Endothelial cell of umbilical vein (primary cell): ENCODE measurements around the gene PFN4.

ENCODE experiments used
- EZH2 ChIP-seq: IDR thresholded peaks from 2 replicates; pipeline ENCODE4 v1.6.1; 2012; ENCODE audit warnings: borderline replicate concordance, low read depth, mild to moderate bottlenecking, moderate library complexity, low read length, inconsistent platforms; ENCODE audit not compliant: severe bottlenecking
- FOS ChIP-seq: IDR thresholded peaks from 2 replicates; pipeline ENCODE4 v1.6.1; 2011; ENCODE audit warnings: mild to moderate bottlenecking, low read length, moderate library complexity, borderline replicate concordance; ENCODE audit not compliant: insufficient read depth
- POLR2A ChIP-seq: IDR thresholded peaks from 2 replicates; pipeline ENCODE4 v1.6.1; 2012; ENCODE audit warnings: low read depth, mild to moderate bottlenecking, control low read depth, low read length
- TF ChIP-seq, protein P1 (sequence below), 2 donors: IDR thresholded peaks; 1 replicate in 1 of 2; 2 replicates in 1 of 2; pipeline ENCODE4 v1.5.1; 2011; ENCODE audit warnings: low read length in 2 of 2, mild to moderate bottlenecking in 2 of 2, moderate library complexity in 2 of 2, control low read depth in 1 of 2, inconsistent platforms in 1 of 2, low read depth in 1 of 2; ENCODE audit not compliant: insufficient read depth in 1 of 2; ENCODE audit errors: extremely low read depth in 1 of 2

DNA sequence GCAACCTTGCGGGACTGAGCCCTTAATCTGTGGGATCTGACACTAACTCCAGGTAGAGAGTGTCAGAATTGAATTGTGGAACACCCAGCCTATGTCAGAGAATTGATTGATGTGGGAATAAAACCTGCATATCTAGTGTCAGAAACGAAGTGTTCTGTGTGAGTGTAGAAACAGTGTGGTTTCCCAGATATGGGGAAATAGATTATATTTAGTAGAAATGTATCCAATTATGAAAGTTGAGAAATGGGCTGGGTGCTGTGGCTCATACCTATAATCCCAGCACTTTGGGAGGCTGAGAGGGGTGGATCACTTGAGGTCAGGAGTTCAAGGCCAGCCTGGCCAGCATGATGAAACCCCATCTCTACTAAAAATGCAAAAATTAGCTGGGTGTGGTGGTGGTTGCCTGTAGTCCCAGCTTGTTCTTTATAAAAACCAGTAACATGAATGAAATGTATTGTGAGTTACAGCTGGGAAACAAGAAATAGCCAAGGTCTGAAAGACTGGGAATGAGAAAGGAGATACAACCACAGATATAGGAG is 34.2 kb downstream of the PFN4 start:
- TF ChIP-seq EZH2 = no peak
- TF ChIP-seq, protein P1, sequence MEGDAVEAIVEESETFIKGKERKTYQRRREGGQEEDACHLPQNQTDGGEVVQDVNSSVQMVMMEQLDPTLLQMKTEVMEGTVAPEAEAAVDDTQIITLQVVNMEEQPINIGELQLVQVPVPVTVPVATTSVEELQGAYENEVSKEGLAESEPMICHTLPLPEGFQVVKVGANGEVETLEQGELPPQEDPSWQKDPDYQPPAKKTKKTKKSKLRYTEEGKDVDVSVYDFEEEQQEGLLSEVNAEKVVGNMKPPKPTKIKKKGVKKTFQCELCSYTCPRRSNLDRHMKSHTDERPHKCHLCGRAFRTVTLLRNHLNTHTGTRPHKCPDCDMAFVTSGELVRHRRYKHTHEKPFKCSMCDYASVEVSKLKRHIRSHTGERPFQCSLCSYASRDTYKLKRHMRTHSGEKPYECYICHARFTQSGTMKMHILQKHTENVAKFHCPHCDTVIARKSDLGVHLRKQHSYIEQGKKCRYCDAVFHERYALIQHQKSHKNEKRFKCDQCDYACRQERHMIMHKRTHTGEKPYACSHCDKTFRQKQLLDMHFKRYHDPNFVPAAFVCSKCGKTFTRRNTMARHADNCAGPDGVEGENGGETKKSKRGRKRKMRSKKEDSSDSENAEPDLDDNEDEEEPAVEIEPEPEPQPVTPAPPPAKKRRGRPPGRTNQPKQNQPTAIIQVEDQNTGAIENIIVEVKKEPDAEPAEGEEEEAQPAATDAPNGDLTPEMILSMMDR (IDR thresholded peaks at IDR 0.05; ENCODE audit: extremely low read depth in 1 of 2, insufficient read depth in 1 of 2, low read depth in 1 of 2, low read length in 2 of 2) = no peak
- no peak for TF ChIP-seq FOS
- no peak for TF ChIP-seq POLR2A
